SK-N-MC (cell line): ENCODE data around the gene SMIM1.

ENCODE experiments used
- EZH2 ChIP-seq: fragments of 200-600 bp; sonication (generic); IDR thresholded peaks from one replicate; pipeline ENCODE4 v1.6.1; 2017; ENCODE audit warnings: antibody characterized with exemption
- POLR2AphosphoS5 ChIP-seq: IDR thresholded peaks from 2 replicates; pipeline ENCODE4 v1.6.1; 2012; ENCODE audit warnings: mild to moderate bottlenecking, low read depth, low read length, borderline replicate concordance

GRCh38 chr1:3822421-3822820 lies 49.9 kb downstream of the SMIM1 start:
- no peak for TF ChIP-seq POLR2AphosphoS5
- TF ChIP-seq EZH2, result no peak
